Activated CD8-positive, alpha-beta T cell treated with anti-CD3 and anti-CD28 coated beads for 36 hours (primary cell): ENCODE measurements around the gene LY86. TPM values are rescaled to one million over a fixed set of nuclear protein-coding genes. Genes with fewer than 3 reads are reported as not detected.

Experiments
- ATAC-seq: fragments of 200-7000 bp; cut with Tn5 transposase; one replicate; pipeline ENCODE4 v1.10.0; 2021; ENCODE audit warnings: mild to moderate bottlenecking, moderate library complexity
- CTCF ChIA-PET: fragments of 350-600 bp; sonication (Branson Sonifier 250); formaldehyde crosslinking; loops from one replicate; lab custom pipeline; 2021; ENCODE audit warnings: antibody characterized with exemption; lab: Charles Lee
- POLR2A ChIA-PET: fragments of 350-600 bp; sonication (Branson Sonifier 250); formaldehyde crosslinking; loops from one replicate; lab custom pipeline; 2021; ENCODE audit warnings: antibody characterized with exemption; lab: Charles Lee
- DNase-seq: peaks from one replicate; pipeline ENCODE4 v3.0.0-alpha.2; 2020
- H3K27ac Mint-ChIP-seq: one replicate; pipeline ENCODE4 v1.8.0; 2021; ENCODE audit warnings: mild to moderate bottlenecking, mixed read lengths
- H3K27me3 Mint-ChIP-seq: one replicate; pipeline ENCODE4 v1.8.0; 2021; ENCODE audit warnings: mixed read lengths
- H3K36me3 Mint-ChIP-seq: one replicate; pipeline ENCODE4 v1.8.0; 2021; ENCODE audit warnings: low read depth, mixed read lengths
- H3K4me1 Mint-ChIP-seq: one replicate; pipeline ENCODE4 v1.8.0; 2021; ENCODE audit warnings: low read depth, mixed read lengths
- H3K4me3 Mint-ChIP-seq: one replicate; pipeline ENCODE4 v1.8.0; 2021; ENCODE audit warnings: mild to moderate bottlenecking, moderate library complexity, mixed read lengths
- H3K9me3 Mint-ChIP-seq: one replicate; pipeline ENCODE4 v1.8.0; 2021; ENCODE audit warnings: mixed read lengths
- intact Hi-C: fragments of 100-400 bp; cut with micrococcal nuclease; formaldehyde crosslinking; loops from one replicate; pipeline ENCODE4 v1.10.0; 2022
- total RNA-seq, 2 experiments: library from RNA; stranded (reverse); gene quantifications; one replicate each; pipeline ENCODE4 v1.2.3, GENCODE V29; 2021
- TF ChIP-seq, protein P1 (sequence below): fragments of 200-600 bp; IDR thresholded peaks from one replicate; pipeline ENCODE4 v1.8.0; 2022; ENCODE audit warnings: antibody characterized with exemption, mild to moderate bottlenecking

The LY86 gene
- total RNA-seq, 2 experiments from 2014 or later = 0.32 TPM; not detected in 1

DNA sequence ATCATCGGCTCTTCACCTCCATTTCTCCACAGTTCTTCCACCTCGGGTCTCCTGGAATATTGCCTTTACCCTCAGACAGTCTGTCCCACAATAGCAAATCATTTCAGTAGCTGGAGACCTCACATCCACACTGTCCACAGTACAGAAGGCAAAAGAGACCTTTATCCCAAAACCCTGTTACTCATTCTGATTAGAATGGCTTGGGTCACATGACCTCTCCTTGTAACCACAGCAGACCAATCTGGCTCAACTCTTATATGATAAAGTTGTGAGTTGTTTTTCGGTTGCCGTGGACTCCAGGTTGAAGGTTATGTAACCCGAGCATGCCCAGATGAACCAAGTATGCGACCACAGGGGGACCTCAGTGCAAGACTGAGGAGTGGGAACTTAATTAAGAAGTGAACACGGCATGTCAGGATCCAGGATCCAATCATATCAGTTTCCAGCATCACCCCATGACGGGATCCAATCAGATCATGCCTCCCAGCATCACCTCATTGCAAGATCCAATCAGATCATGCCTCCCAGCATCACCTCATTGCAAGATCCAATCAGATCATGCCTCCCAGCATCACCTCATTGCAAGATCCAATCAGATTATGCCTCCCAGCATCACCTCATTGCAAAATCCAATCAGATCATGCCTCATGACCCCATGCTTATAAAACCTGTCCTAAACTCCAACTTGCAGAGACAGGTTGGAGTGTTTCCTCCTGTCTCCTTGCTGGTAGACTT is 68.7 kb downstream of the LY86 start:
- ATAC-seq (no peak), DNase-seq (peak; percentile 26)
- CTCF ChIA-PET = no interaction called here
- intact Hi-C loops = loop anchor here (5.0 kb wide), 1 partner anchor 95 kb away; no protein-coding TSS in a partner anchor
- Mint-ChIP-seq H3K27ac (peak overlapping the region; percentile 98), H3K27me3 (no peaks in the 10 kb centered on the region), H3K9me3 (no peaks in the 10 kb centered on the region), H3K4me3 (no peak overlapping the region), H3K4me1 (peaks cover 73% of the 10 kb centered on the region), H3K36me3 (peaks cover 16% of the 10 kb centered on the region)
- TF ChIP-seq, protein P1, sequence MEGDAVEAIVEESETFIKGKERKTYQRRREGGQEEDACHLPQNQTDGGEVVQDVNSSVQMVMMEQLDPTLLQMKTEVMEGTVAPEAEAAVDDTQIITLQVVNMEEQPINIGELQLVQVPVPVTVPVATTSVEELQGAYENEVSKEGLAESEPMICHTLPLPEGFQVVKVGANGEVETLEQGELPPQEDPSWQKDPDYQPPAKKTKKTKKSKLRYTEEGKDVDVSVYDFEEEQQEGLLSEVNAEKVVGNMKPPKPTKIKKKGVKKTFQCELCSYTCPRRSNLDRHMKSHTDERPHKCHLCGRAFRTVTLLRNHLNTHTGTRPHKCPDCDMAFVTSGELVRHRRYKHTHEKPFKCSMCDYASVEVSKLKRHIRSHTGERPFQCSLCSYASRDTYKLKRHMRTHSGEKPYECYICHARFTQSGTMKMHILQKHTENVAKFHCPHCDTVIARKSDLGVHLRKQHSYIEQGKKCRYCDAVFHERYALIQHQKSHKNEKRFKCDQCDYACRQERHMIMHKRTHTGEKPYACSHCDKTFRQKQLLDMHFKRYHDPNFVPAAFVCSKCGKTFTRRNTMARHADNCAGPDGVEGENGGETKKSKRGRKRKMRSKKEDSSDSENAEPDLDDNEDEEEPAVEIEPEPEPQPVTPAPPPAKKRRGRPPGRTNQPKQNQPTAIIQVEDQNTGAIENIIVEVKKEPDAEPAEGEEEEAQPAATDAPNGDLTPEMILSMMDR = no peak
- POLR2A ChIA-PET = no interaction called here

DNA sequence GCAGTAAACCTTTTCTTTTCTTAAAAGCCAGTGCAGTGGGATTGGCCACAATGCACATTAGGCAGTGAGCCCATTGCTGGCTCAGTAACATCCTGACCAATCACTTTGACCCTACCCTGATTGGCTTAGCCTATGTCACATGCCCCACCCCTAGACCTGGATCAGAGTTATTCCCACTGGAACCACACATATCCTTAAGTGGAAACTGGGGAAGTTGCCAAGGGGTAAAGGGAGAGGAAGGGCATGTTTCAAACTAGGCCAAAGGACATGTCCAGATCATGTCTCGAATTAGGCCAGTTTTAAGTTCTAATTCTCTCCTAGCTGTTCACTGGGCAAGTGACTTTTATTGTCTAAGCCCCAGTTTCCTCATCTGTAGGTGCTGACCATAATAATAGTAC is 69.3 kb downstream of the LY86 start:
- TF ChIP-seq, protein P1 = no peak
- H3K4me1 Mint-ChIP-seq = peaks cover 69% of the 10 kb centered on the region
- ChIA-PET CTCF (no interaction called here), POLR2A (no interaction called here)
- H3K27me3 Mint-ChIP-seq = no peaks in the 10 kb centered on the region
- intact Hi-C loops = loop anchor here (5.0 kb wide), 1 partner anchor 96 kb away; no protein-coding TSS in a partner anchor
- H3K4me3 Mint-ChIP-seq = no peak overlapping the region
- DNase-seq = no peak
- H3K36me3 Mint-ChIP-seq = peaks cover 16% of the 10 kb centered on the region
- H3K27ac Mint-ChIP-seq = peak overlapping the region; percentile 98
- ATAC-seq = no peak
- H3K9me3 Mint-ChIP-seq = no peaks in the 10 kb centered on the region

DNA sequence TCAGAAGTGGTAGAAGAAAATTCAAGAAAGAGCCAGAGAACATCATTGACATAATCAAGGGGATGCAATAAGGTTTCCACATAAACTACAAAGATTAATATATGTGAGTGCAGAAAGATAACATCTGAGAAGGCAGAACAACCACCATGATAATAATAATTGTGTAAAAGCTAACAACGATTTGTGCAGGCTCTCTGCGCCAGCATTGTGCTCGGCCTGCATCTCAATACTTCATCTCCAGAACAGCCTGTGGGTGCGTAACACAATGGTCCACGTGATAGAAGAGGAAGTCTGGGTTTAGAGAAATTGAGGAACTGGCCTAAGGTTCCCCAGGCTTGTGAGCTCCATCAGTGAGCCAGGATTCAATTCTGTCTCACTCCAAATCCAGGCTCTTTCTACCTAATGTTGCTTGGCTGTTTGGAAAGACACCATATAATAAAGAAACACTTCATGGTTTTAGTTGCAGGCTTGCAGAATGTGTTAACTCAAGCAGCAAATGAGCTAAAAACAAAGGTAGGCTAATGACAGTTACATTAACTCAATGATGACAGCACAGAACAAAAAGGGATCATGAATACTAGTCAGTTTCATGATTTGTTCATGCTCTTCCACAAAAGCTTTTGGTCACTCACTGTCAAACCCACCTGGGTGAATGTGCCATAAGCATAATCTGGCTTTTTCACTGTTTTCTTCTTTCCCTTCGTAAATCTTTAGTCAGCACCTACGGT is 71.2 kb downstream of the LY86 start:
- CTCF ChIA-PET = interaction anchor here (1.1 to 8.4 kb wide), 8 partner anchors 9 to 584 kb away, joined by 3 to 71 read pairs (median 5); no protein-coding TSS in a partner anchor
- peaks cover 52% of the 10 kb centered on the region for H3K4me1 Mint-ChIP-seq
- peaks cover 16% of the 10 kb centered on the region for H3K36me3 Mint-ChIP-seq
- POLR2A ChIA-PET = no interaction called here
- peak overlapping the region; percentile 98 for H3K27ac Mint-ChIP-seq
- H3K27me3 Mint-ChIP-seq = no peaks in the 10 kb centered on the region
- H3K4me3 Mint-ChIP-seq = no peak overlapping the region
- ATAC-seq (no peak), DNase-seq (no peak)
- TF ChIP-seq, protein P1 = no peak
- no peaks in the 10 kb centered on the region for H3K9me3 Mint-ChIP-seq
- intact Hi-C loops = loop anchor here (5.0 kb wide), 1 partner anchor 97 kb away; no protein-coding TSS in a partner anchor

DNA sequence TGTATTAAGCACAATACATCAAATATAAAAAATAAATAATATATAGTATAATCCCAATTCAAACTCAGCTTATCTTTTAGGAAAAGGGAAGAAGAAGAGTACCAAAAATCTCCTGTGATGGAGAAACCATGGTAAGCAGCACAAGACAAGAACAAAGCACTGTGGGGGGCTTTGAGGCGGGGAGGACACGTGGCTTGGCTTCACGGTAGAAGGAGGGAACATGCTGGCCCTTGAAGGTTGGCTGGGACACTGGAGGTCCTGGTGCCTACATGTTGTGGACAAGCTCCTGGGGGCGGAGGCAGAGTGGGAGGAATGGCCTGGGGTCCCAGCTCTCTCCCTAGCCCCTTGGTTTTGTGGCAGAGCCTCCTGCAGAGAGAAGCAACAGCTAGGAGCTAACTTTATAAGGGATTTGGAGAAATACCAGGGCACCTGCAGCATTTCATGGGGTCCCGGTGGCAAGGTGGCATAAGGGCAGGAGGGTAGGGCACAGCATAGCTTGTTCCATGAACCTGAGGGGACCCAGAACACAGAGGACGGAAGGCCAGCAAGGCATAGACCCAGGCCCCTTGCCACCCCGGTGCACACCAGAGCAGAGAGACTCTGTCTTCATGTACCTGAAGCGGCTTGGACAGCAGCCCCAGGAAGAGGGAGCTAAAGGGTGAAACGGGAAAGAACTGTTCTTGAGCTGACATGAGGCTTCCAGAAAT is 72.0 kb downstream of the LY86 start:
- TF ChIP-seq, protein P1 = no peak
- no peaks in the 10 kb centered on the region for H3K9me3 Mint-ChIP-seq
- H3K4me3 Mint-ChIP-seq = no peak overlapping the region
- no peaks in the 10 kb centered on the region for H3K27me3 Mint-ChIP-seq
- no peak overlapping the region for H3K27ac Mint-ChIP-seq
- intact Hi-C loops = no loop called here
- ChIA-PET POLR2A (no interaction called here), CTCF (interaction anchor here (1.1 to 8.4 kb wide), 6 partner anchors 8 to 583 kb away, joined by 3 to 71 read pairs (median 5); no protein-coding TSS in a partner anchor)
- H3K4me1 Mint-ChIP-seq = peaks cover 45% of the 10 kb centered on the region
- peaks cover 12% of the 10 kb centered on the region for H3K36me3 Mint-ChIP-seq
- ATAC-seq = no peak
- DNase-seq = no peak
